Measurements from ENCODE around the gene GATC. TPM values are rescaled to one million over a fixed set of nuclear protein-coding genes. Genes with fewer than 3 reads are reported as not detected.

Gene GATC
- total RNA-seq, 2 donors from 2014 or later = 11.6 to 13.6 TPM

- no peaks in the 10 kb centered on the region for H3K27me3 ChIP-seq
- TF ChIP-seq, protein P1, sequence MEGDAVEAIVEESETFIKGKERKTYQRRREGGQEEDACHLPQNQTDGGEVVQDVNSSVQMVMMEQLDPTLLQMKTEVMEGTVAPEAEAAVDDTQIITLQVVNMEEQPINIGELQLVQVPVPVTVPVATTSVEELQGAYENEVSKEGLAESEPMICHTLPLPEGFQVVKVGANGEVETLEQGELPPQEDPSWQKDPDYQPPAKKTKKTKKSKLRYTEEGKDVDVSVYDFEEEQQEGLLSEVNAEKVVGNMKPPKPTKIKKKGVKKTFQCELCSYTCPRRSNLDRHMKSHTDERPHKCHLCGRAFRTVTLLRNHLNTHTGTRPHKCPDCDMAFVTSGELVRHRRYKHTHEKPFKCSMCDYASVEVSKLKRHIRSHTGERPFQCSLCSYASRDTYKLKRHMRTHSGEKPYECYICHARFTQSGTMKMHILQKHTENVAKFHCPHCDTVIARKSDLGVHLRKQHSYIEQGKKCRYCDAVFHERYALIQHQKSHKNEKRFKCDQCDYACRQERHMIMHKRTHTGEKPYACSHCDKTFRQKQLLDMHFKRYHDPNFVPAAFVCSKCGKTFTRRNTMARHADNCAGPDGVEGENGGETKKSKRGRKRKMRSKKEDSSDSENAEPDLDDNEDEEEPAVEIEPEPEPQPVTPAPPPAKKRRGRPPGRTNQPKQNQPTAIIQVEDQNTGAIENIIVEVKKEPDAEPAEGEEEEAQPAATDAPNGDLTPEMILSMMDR (IDR thresholded peaks at IDR 0.05) = no peak
- no peak for DNase-seq (ENCODE audit: low spot score)
- no peak overlapping the region for H3K27ac ChIP-seq
- no peak overlapping the region for H3K4me3 ChIP-seq
- no peaks in the 10 kb centered on the region for H3K4me1 ChIP-seq
- no peaks in the 10 kb centered on the region for H3K36me3 ChIP-seq
- no peaks in the 10 kb centered on the region for H3K9me3 ChIP-seq
These were observed 41.9 kb downstream of the GATC start for GRCh38 chr12:120488057-120488640.

DNA sequence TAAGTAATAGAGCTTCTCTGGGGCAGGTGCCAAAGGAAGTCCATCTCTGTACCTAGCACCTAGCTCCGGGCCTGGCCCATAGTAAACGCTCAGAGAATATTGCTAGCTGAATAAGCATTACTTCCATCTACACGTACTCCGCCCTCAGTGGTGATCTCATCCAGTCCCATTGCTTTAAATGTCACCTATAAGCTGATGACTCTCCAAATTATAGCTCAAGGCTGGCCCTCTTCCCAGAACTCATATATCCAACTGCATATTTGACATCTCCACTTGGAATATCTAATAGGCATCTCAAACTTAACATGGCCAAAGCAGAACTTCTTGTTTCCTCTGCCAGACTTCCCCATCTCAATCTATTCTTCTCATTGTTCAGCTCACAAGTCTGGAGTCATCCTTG, 42.8 kb downstream of the GATC start:
- Histone ChIP-seq H3K27ac (no peak overlapping the region), H3K36me3 (no peaks in the 10 kb centered on the region), H3K9me3 (no peaks in the 10 kb centered on the region), H3K4me3 (no peak overlapping the region), H3K27me3 (no peaks in the 10 kb centered on the region), H3K4me1 (no peaks in the 10 kb centered on the region)
- DNase-seq (ENCODE audit: low spot score) = no peak
- TF ChIP-seq, protein P1 (IDR thresholded peaks at IDR 0.05) = no peak

- Histone ChIP-seq H3K27ac (no peak overlapping the region), H3K9me3 (no peaks in the 10 kb centered on the region), H3K36me3 (no peaks in the 10 kb centered on the region), H3K4me3 (no peak overlapping the region), H3K4me1 (peaks cover 0 to 7% of the 10 kb centered on the region in 2 donors), H3K27me3 (no peaks in the 10 kb centered on the region)
- no peak for DNase-seq (ENCODE audit: low spot score)
- TF ChIP-seq, protein P1 (IDR thresholded peaks at IDR 0.05) = no peak
These were observed 44.1 kb downstream of the GATC start for GRCh38 chr12:120490325-120490724.

GRCh38 chr12:120490833-120491512, 44.7 kb downstream of the GATC start:
- TF ChIP-seq, protein P1 (IDR thresholded peaks at IDR 0.05) = no peak
- no peaks in the 10 kb centered on the region for H3K27me3 ChIP-seq
- peaks cover 0 to 10% of the 10 kb centered on the region in 2 donors for H3K4me1 ChIP-seq
- H3K4me3 ChIP-seq = no peak overlapping the region
- no peaks in the 10 kb centered on the region for H3K9me3 ChIP-seq
- H3K27ac ChIP-seq = no peak overlapping the region
- no peak for DNase-seq (ENCODE audit: low spot score)
- H3K36me3 ChIP-seq = no peaks in the 10 kb centered on the region

- peaks cover 0 to 26% of the 10 kb centered on the region in 2 donors for H3K4me1 ChIP-seq
- H3K27me3 ChIP-seq = no peaks in the 10 kb centered on the region
- DNase-seq (ENCODE audit: low spot score) = no peak
- peaks cover 21% of the 10 kb centered on the region for H3K36me3 ChIP-seq
- peak overlapping the region in 1 of 2 donors; percentile 82 for H3K27ac ChIP-seq
- peak overlapping the region; percentile 85 to 93 for H3K4me3 ChIP-seq
- H3K9me3 ChIP-seq = no peaks in the 10 kb centered on the region
- TF ChIP-seq, protein P1 (IDR thresholded peaks at IDR 0.05) = no peak
These were observed 49.0 kb downstream of the GATC start for GRCh38 chr12:120495186-120495730.
